ENCODE data around the gene KIR2DL4. TPM values are rescaled to one million over a fixed set of nuclear protein-coding genes. Genes with fewer than 3 reads are reported as not detected.
"Not testable (repeated sequence)": the region's sequence is repeated elsewhere in the genome, so short reads cannot be mapped to it uniquely, and the experiment has no call there.

The KIR2DL4 gene
- total RNA-seq, 1 donor from 2014 or later, result not detected

- H3K4me3 ChIP-seq; H4K20me1 ChIP-seq (ENCODE audit: low read depth); H3K27ac ChIP-seq; H3K4me3 Mint-ChIP-seq; H3F3A ChIP-seq (ENCODE audit: low read depth); DNase-seq (ENCODE audit: low spot score); H3K4me2 ChIP-seq; H3K9me3 ChIP-seq (ENCODE audit: low read depth); H3K27ac Mint-ChIP-seq; H3K27me3 ChIP-seq; H3K4me1 Mint-ChIP-seq; H3K36me3 Mint-ChIP-seq; H3K27me3 Mint-ChIP-seq (ENCODE audit: insufficient read depth, low read depth); H3K79me2 ChIP-seq (ENCODE audit: low read depth); H3K36me3 ChIP-seq; H3K9ac ChIP-seq; H2AFZ ChIP-seq (replicated peaks); H3K4me1 ChIP-seq: not testable (repeated sequence)
- peaks cover 11% of the 10 kb centered on the region for H3K9me3 Mint-ChIP-seq
Observed at GRCh38 chr19:54863459-54863858, 60.0 kb downstream of the KIR2DL4 start.

Small RNA genes lying within 50 kb of the gene (small RNA-seq; reads per million reads assigned to genes)
- gene KIR3DP1, result not detected

Other genes with a start within 250 kb of the KIR2DL4 start
- not detected in 2 replicates for gene LILRA2, start 229.8 kb upstream of the KIR2DL4 start, total RNA-seq (ENCODE audit: low replicate concordance)
- not detected in 2 replicates for gene LILRA1, start 210.0 kb upstream of the KIR2DL4 start, total RNA-seq (ENCODE audit: low replicate concordance)
- not detected in 2 replicates for gene LILRB1, start 173.1 kb upstream of the KIR2DL4 start, total RNA-seq (ENCODE audit: low replicate concordance)
- gene LILRB4, start 140.6 kb upstream of the KIR2DL4 start, total RNA-seq (ENCODE audit: low replicate concordance), result not detected in 2 replicates
- gene KIR3DL3, start 79.2 kb upstream of the KIR2DL4 start, total RNA-seq (ENCODE audit: low replicate concordance), result not detected in 2 replicates
- not detected in 2 replicates for gene KIR2DL3, start 65.1 kb upstream of the KIR2DL4 start, total RNA-seq (ENCODE audit: low replicate concordance)
- gene KIR2DL1, start 33.8 kb upstream of the KIR2DL4 start, total RNA-seq (ENCODE audit: low replicate concordance), result not detected in 2 replicates
- gene KIR3DL1, start 12.9 kb downstream of the KIR2DL4 start, total RNA-seq (ENCODE audit: low replicate concordance), result not detected in 2 replicates
- not detected in 2 replicates for gene KIR2DS4, start 29.1 kb downstream of the KIR2DL4 start, total RNA-seq (ENCODE audit: low replicate concordance)
- gene KIR3DL2, start 46.8 kb downstream of the KIR2DL4 start, total RNA-seq (ENCODE audit: low replicate concordance), result not detected in 2 replicates
- not detected in 2 replicates for gene FCAR, start 70.6 kb downstream of the KIR2DL4 start, total RNA-seq (ENCODE audit: low replicate concordance)
- not detected in 2 replicates for gene NCR1, start 102.5 kb downstream of the KIR2DL4 start, total RNA-seq (ENCODE audit: low replicate concordance)
- 0.09 TPM in 1 of 2 replicates, not detected in the other for gene NLRP7, start 143.9 kb downstream of the KIR2DL4 start, total RNA-seq (ENCODE audit: low replicate concordance)
- 75.5 and 115 TPM in 2 replicates for gene NLRP2, start 162.8 kb downstream of the KIR2DL4 start, total RNA-seq (ENCODE audit: low replicate concordance)
- gene GP6, start 234.7 kb downstream of the KIR2DL4 start, total RNA-seq (ENCODE audit: low replicate concordance), result not detected in 2 replicates